HG02840 (cell line): Measurements from ENCODE around the gene MAMDC2.

Experiments
- ATAC-seq: cut with Tn5 transposase; IDR thresholded peaks from one replicate; pipeline ENCODE4 v1.9.1; 2021; ENCODE audit warnings: mild to moderate bottlenecking, moderate library complexity, moderate number of reproducible peaks; ENCODE audit not compliant: unreplicated experiment, low FRiP score

Gene MAMDC2

DNA sequence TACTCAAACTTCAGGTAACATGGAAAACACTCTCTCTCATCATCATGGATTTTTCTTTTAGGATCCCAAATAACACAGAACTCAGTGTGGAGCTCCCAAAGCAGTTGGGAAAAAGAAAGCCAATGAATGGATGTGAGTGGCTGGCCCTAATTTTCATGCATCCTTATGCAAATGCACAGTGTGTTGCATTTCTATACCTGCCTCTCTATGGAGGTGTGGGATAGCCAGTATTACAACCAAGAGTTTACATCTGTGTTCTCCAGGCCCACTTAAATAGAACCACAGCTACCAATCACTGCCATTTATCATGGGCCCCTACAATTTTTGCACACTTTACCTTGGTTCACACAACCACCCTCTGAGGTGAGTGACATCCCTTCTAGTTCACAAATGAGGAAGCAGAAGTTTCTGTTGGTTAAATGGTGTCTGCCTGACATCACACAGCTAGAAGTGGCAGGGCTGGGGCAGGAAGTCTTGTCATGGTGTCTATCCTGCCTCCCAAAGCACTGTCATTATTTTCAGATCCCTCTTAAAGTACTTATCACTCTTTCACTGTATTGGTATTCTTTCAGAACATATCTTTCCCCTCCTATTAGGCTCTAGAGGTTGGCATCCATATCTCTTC is 17.3 kb downstream of the MAMDC2 start:
- ATAC-seq: peak; percentile 65

DNA sequence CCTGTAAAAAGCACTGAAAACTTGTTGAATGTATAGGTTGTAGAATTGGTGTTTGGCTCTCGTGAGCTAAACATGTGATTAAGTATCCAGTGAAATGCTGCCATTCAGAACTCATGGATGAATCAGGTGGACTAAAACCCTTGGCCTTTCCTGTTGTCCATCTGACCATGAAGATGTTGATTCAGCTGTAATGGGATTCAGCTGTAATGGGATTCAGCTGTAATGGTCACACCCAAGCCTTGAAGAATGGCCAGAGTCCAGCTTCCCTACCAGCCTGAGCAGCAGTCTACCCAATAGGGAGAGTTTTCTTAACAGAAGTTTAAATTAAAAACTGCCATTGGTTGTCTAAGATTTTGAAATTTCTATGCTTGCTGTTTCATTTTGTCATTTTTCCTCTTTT is 18.1 kb downstream of the MAMDC2 start:
- ATAC-seq: no peak

DNA sequence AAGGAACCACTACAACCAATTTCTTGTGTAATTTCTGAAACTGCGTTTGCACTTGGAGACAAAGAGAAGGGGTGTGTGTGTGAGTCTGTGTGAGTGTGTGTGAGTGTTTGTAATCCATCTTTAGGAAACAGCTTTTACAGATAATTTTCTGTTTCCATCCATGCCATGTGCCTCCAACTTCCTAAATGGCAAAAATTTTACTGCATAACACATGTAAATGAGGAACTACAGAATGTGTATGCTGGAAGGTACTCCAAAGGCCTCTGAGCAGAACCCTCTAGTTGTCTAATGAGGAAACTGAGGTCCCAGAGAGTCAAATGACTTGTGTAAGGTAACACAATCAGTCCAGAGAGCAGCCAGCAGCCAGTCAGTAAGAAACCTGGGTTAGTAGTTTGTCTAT is 20.8 kb downstream of the MAMDC2 start:
- no peak for ATAC-seq

DNA sequence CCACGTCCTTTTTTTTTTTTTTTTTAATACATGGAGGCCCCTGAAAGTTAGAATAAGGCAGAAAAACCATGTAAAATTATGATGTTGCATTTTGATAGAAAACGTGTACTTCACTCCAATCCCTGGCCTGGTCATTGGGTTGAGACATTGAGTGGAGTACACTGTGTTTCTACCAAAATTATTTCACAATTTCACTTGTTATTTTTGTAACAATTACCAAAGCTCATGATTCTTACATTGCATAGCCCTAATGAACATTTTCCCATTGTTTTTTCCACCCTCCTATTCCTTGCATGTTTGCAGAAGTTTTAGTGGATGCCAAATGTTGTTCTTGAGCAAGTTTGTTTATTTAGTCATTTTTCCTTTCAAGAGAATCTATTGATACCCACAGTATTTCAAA is 21.9 kb downstream of the MAMDC2 start:
- no peak for ATAC-seq

DNA sequence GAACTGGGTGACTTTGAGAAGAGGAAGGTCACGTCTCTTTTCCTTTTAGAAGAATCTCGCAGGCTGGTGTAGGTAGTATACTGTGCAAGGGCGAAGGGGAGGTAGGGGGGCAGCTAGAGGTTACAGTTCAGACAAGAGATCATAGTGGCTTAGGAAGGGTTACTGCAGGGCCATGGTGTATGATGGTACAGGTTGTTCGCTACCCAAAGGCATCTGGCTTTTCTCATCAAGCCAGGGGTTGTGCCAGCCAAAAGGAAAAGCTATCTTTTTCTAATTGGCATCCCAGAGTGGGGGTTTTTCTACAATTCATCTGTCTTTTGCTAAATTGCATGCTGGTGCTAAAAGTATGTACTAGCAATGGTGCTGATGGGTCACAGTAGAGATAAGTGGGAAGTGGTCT is 22.8 kb downstream of the MAMDC2 start:
- no peak for ATAC-seq

DNA sequence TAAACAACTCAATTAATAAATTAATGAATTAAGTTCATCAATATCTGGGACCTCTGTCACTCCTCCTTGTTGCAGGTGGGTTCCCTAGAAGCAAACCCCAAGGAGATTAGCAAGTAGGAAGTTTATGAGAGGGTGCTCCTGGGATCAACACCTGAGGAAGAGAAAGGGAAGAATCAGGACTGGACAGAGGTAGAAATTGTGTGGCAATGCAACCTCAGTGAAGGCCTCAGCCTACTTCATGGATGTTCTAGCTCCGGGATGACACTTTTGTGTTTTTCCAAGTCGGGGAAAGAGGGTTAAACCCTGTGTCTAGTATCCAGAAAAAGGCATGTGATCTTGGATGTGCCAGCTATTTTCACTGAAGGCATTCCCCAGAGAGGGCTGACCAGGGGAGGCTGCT is 23.2 kb downstream of the MAMDC2 start:
- no peak for ATAC-seq

DNA sequence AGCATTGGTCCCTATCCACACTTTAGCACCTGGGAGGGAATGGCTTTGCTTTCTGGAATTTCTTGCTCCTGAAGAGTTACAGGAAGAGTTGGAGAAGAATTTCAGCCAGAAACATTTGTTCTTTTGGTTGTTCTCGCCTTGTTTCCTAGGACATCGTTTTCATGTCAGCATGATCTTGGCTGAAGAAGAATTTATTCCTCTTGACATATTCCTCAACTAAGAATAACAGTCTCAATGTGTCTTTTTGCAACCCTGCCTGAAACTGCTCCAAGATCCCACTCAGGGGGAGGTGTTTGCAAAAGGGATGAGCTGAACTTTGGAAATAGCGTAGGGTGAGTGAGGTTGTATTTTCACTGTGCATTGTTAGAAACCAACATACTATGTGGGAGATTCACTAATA is 26.1 kb downstream of the MAMDC2 start:
- ATAC-seq: no peak

DNA sequence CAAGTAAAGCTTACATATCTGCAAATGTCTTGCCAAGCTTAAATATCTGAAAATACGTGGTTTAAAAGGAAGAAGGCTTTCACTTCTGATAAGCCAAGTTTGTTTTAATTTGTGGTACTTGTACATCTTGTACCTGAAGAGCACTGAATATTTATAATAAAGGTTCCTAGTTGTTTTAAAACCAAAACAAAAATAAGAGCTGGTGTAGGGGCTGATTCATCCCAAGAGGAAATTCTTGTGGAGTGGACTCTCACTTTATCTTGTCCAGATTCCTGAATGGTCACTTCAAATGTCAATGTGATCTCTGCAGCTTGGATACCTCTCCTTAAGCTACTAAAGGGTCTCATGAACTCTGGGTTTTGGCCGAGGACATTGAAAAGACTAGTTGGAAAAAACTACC is 29.5 kb downstream of the MAMDC2 start:
- no peak for ATAC-seq

DNA sequence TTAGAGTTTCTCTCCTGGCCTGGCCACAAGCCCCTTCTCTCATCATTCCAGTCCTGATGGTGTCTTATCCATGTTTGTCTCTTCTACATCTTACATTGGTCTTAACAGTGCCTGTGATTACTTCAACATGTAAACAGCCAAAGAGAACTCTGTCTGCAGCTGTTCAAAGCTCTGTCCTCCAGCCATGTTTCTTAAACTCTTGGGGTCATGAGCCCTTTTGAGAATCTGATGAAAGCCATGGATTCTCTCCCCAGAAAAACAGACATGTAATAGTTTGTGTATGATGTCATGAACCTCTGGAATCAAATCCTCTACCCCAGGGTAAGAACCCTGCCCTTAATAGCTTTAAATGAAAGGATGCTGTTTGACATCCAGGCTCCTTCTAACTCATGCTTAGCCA is 30.1 kb downstream of the MAMDC2 start:
- no peak for ATAC-seq

DNA sequence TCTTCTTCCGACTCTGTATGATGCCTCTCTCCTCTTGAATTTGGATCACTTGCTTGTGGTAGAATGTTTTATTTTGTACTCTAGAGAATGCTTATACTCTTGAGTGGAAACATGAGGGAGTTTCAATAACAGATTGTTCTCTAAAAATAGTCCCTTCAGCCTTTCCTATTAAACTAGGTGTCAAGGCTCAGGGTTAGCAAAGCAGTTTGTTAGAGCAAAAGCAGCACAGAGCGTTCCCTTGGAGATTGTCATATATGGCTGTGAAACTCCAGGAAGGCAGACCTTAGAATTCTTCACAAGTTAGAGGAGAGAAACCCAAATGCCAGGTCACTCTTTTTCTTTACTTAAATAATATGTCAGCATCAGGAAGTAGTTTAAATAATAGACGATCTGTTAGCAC is 33.0 kb downstream of the MAMDC2 start:
- ATAC-seq: no peak

DNA sequence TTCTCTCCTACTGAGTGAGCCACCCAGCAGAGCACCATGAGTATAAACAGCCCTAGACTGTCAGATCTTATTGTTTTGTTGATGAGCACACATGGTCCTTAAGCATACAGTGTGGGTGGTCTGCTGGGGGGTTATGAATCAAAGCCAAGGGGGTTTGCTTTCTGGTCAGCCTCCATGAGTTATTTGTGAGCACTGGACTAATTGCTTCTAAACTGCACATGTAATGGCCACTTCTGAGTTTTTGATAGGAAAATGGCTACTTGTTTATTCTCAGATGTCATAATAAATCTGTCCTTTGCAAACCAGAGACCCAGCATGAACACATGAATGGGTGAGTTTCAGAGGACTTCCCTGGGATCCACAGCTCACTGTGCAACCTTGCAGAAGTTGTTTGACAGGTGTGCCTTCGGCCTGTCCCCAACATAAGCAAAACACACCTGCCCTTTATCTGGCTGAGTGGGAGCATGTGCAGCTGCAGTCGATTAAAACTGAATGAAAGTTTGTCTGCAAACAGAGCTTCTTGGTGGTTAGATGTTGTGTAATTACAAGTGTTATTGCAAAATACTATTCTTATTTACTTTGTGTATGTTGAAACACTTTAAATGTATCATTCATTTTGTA is 35.9 kb downstream of the MAMDC2 start:
- no peak for ATAC-seq

DNA sequence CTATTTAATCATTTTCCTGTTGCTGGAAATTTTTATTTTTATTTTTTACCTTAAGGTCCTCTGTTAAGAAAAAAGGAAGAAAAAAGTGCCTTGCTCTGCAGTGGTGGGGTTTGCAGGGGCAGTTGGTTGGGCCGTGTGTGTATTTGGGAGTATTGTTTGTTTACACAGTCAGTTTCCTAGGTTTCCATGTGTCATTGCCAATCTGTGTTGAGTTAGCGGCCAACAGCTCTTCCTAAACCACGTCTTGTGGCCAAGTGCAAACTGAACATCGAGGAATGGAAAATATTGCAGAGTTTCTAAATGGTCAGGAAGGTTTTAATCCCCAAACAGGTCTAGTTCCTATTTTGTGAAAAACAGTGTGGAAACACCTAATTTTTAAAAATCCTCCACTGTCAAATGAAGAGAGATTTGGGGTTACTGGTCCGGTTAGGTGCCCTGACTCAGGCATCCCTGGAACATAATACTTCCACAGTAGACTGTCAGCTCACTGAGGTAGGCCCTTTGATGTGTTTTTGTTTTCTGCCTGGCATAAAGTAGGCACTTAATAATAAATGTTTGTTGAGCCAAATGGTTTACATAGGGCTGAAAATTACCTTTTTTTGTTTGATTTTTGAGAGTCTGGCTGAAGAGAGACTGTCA is 37.0 kb downstream of the MAMDC2 start:
- no peak for ATAC-seq

DNA sequence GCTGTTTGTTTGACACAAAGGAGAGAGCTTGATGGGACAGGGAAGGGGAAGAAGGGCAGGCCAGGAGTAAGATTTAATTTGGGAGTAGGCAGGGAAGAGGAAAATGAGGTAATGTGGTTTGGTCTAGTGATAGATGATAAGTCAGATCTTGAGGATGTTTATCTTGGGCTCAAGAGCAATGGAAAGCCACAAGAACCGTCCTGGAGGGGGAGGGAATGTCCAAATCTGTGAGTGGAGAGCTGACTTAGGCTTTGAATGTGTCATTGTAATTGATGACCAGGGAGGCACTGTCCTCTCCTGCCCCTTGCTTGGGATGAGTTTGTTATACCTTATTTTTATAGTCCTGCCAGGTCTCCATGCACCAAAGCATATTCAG is 37.5 kb downstream of the MAMDC2 start:
- ATAC-seq: no peak

DNA sequence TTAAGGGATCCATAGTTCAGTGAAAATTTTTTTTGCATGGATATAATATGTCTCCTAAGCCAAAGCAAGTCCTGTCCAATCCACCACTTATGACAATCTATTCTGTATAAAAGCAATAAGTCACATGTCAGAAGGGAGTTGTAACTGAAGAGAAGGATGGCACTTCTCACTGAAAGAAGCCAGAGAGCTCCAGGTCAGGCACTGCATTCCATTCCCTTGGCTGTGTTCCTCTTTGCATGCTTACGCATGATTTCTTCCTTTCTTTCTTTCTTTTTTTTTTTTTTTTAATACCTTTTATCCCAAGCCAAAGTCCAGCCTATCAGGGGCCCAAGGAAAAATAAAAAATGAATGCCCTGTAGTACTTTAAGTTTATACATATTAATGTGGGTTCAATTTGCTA is 39.8 kb downstream of the MAMDC2 start:
- no peak for ATAC-seq

DNA sequence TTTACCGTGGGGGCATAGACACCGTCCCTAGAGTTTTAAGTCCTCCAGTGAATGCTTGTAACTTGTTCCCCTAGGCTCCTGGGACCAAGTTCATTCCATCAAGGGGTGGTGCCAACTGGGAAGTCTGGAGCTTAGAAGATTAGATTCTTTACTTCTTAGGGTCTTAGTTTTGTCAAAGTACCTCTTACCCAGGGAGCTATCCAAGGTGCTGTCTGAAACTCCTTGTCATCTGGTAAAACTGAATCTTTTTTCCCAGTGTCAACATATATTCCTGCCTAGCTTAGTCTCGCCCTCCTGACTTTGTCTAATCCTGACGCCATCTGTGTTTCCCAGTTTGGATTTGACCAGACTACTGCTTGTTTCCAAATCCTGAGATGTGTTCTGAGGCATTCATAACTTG is 41.6 kb downstream of the MAMDC2 start:
- ATAC-seq: no peak

DNA sequence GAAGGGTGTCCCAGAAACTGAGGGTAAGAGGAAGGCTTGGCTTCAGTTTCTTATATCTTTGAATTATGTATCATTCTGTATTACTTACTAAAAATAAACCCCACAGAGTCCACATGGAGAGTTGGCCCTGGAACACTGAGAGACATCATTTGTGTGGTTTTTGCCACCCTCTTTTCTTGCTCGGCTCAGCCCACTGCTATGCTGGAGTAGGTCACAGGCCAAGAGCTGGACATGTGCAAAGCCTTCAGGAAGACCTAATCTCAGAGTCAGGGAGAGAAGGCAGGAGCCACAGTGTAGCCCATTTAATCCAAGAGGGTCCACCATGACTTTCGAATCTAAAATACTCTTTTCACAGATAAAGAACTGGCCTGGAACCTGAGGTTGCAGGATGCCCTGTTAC is 47.5 kb downstream of the MAMDC2 start:
- ATAC-seq: no peak

DNA sequence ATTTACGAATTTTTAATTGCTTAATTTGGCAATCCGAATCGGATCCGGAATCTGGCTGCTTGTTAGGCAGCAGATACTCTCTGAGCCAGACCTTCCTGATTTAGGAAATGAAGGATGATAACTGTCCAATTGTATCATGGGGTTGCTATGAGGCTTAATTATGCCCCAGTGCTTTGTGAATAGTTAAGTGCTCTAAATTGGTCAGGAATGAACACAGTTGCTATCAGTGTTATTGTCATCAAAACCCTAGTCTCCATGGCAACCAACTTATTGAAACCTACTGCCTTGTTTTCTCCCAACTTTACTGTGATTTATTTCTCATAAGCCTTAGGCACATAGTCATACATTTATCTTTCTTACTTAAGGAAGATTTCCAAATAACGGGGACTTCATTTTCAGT is 47.9 kb downstream of the MAMDC2 start:
- no peak for ATAC-seq

DNA sequence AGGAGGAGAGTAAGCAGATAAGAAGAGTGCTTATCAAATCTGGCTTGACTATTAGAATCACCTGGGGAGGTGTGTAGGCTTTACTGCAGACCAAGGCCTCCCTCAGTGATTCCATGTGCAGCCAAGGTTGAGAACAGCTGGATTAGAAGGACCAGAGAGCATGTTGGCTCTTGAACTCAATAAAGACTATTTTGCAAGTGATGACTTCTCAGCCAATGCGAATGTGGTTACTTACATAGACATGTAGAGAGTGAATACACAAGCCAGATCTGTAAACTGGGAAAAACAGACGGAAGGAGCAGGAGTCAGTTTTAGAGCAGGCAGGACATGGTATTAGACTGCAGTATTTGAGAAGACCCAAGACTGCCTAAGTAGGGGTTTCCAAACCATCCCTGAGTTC is 48.5 kb downstream of the MAMDC2 start:
- ATAC-seq: no peak

DNA sequence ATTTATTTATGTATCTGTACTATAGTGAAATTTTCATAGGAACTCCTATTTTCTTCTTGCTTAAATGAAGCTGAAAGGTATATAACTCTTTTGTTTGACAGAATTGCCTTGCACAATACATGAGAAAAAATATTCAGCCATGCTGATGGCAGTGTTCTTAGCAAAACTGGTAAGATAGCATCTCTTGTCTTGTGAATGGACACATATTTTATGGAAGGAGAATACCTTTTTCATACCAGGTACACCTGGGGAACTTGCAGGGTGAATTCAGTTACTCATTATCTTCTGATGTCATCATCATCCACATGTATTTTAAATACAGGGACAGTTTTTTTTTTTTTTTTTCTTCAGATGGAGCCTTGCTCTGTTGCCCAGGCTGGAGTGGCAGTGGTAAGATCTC is 49.4 kb downstream of the MAMDC2 start:
- no peak for ATAC-seq

DNA sequence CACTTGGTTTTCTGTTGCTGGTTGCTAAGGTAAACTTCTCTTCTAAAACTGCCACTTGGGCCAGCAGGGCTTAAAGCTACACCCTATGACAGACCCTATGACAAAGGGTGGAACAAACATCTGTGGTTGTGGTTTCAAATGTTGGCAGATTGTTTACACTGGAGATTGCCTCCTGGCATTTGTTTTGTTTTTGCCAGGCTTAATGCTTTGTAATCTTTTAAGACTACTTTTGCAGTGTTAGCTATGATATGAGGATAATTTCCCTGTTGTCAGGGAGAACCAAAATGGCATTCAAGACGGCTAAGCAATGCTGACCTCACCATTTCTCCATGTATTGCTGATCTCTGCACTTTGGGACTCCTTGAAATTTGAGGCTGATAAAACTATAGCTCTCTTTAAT is 50.3 kb downstream of the MAMDC2 start:
- ATAC-seq: no peak

DNA sequence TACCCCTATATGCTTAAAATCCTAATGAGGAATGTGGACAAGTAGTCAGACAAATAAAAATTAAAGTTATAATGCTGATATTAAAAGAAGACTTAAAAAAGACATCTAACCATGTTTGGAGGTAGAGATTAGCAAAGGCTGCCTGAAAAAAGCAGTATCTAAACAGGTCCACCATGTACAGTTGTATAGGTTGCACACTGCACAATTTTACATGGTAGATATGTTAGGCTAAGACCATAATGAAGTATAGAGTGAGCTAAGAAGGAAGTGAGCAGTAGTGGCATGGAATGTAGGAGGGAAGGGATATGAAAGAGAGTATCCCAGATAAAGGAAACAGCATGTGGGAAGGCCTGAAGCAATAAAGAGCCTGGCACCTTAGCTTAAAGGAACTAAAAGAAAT is 51.1 kb downstream of the MAMDC2 start:
- no peak for ATAC-seq

DNA sequence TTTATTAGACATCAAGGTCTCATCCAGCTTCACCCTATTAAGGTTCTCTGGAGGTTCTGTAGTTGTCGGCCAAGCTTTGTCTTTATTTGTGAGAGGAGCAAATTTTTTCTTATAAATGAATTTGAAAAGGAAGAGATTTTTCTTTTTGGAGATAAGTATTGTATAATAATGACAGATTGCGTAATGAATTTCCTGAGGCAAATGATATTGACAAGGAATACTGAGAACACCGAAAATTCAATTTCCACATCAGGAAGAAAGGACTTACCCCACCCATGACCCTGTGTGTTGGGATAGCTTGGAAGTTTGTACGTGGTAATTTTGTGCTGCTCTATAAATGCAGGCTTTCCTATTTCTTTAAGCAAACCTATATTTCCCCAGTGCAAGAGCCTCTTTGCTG is 53.5 kb downstream of the MAMDC2 start:
- ATAC-seq: no peak
